Thyroid gland (tissue), 4 donors: ENCODE measurements around the gene KCTD17.

Experiments
- POLR2A ChIP-seq, 2 donors: fragments of 450-650 bp; IDR thresholded peaks; one replicate each; pipeline ENCODE4 v1.6.1; 2017; ENCODE audit warnings: antibody characterized with exemption in 2 of 2, mild to moderate bottlenecking in 2 of 2, moderate library complexity in 1 of 2
- TF ChIP-seq, protein P1 (sequence below), 6 experiments: fragments of 200-600 bp in 3 of 6; fragments of 450-650 bp in 3 of 6; sonication (generic) in 3 of 6; IDR thresholded peaks; one replicate each; pipeline ENCODE4 v1.5.1; 2016 to 2019; ENCODE audit warnings: antibody characterized with exemption in 6 of 6, mild to moderate bottlenecking in 2 of 6, inconsistent platforms in 1 of 6, moderate library complexity in 1 of 6

DNA sequence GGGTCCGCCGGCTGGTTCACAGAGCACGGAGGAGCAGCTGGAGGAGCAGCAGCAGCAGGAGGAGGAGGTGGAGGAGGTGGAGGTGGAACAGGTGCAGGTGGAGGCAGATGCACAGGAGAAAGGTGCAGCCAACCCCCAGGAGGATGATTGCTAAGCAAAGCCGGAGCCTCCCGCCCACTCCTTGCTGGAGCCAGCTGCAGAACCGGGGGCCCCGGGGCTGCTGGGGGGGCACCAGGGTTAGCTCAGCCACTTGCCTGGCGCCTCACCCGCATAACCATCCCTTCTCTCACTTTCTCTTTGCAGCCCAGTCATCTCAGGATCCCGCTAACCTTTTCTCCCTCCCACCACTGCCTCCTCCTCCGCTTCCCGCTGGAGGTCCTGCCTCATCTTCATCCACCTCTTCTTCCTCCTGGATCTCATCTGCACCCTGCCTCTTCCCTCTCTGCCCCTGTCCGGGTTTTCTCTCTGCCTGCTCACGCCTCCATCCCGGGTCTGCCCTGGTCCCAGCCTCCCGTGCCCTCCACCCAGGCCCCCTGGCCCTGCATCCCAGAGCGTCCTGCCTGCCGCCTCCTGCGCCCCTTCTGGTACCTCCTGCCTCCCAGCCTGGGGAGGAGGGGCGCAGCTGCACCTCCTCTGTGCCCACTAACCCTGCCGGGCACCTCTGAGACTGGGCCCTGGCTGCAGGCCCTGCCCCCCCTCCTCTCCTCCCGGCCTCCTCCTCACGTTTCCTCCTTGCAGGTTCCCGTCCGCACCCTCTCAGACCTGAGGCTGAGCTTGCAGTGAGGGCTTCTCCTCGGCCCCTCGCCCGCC lies 9.5 kb downstream of the KCTD17 start:
- TF ChIP-seq, protein P1, sequence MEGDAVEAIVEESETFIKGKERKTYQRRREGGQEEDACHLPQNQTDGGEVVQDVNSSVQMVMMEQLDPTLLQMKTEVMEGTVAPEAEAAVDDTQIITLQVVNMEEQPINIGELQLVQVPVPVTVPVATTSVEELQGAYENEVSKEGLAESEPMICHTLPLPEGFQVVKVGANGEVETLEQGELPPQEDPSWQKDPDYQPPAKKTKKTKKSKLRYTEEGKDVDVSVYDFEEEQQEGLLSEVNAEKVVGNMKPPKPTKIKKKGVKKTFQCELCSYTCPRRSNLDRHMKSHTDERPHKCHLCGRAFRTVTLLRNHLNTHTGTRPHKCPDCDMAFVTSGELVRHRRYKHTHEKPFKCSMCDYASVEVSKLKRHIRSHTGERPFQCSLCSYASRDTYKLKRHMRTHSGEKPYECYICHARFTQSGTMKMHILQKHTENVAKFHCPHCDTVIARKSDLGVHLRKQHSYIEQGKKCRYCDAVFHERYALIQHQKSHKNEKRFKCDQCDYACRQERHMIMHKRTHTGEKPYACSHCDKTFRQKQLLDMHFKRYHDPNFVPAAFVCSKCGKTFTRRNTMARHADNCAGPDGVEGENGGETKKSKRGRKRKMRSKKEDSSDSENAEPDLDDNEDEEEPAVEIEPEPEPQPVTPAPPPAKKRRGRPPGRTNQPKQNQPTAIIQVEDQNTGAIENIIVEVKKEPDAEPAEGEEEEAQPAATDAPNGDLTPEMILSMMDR (IDR thresholded peaks at IDR 0.05), result no peak
- TF ChIP-seq POLR2A (IDR thresholded peaks at IDR 0.05), result no peak
